ENCODE data around the gene NHS. TPM values are rescaled to one million over a fixed set of nuclear protein-coding genes. Genes with fewer than 3 reads are reported as not detected.

The NHS gene
- total RNA-seq, 1 donor from 2014 or later: 14.9 TPM

- TF ChIP-seq, protein P1, sequence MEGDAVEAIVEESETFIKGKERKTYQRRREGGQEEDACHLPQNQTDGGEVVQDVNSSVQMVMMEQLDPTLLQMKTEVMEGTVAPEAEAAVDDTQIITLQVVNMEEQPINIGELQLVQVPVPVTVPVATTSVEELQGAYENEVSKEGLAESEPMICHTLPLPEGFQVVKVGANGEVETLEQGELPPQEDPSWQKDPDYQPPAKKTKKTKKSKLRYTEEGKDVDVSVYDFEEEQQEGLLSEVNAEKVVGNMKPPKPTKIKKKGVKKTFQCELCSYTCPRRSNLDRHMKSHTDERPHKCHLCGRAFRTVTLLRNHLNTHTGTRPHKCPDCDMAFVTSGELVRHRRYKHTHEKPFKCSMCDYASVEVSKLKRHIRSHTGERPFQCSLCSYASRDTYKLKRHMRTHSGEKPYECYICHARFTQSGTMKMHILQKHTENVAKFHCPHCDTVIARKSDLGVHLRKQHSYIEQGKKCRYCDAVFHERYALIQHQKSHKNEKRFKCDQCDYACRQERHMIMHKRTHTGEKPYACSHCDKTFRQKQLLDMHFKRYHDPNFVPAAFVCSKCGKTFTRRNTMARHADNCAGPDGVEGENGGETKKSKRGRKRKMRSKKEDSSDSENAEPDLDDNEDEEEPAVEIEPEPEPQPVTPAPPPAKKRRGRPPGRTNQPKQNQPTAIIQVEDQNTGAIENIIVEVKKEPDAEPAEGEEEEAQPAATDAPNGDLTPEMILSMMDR (IDR thresholded peaks at IDR 0.05): peak; percentile 56
- no peak for DNase-seq (ENCODE audit: low spot score)
Observed at GRCh38 chrX:17697191-17697590, 322.2 kb downstream of the NHS start.

GRCh38 chrX:17700976-17701375 lies 326.0 kb downstream of the NHS start:
- no peak for DNase-seq (ENCODE audit: low spot score)
- H3K9me3 Mint-ChIP-seq (ENCODE audit: low read depth): no peaks in the 10 kb centered on the region

More at GRCh38 chrX:17697191-17697590, 322.2 kb downstream of the NHS start:
- H3K36me3 Mint-ChIP-seq (ENCODE audit: low read depth): peaks cover 15% of the 10 kb centered on the region
- no peak overlapping the region for H3K27ac Mint-ChIP-seq (ENCODE audit: unreplicated experiment)
- H3K27me3 Mint-ChIP-seq (ENCODE audit: low read depth): no peaks in the 10 kb centered on the region
- no peak overlapping the region for H3K4me3 Mint-ChIP-seq (ENCODE audit: unreplicated experiment)
- no peaks in the 10 kb centered on the region for H3K4me1 Mint-ChIP-seq (ENCODE audit: low read depth)
- no peaks in the 10 kb centered on the region for H3K9me3 Mint-ChIP-seq (ENCODE audit: low read depth)

GRCh38 chrX:17703201-17703600 lies 328.2 kb downstream of the NHS start:
- TF ChIP-seq, protein P1 (IDR thresholded peaks at IDR 0.05): no peak
- H3K27ac Mint-ChIP-seq (ENCODE audit: unreplicated experiment): no peak overlapping the region
- H3K4me3 Mint-ChIP-seq (ENCODE audit: unreplicated experiment): no peak overlapping the region
- peaks cover 4% of the 10 kb centered on the region for H3K4me1 Mint-ChIP-seq (ENCODE audit: low read depth)
- DNase-seq (ENCODE audit: low spot score): no peak
- H3K36me3 Mint-ChIP-seq (ENCODE audit: low read depth): peaks cover 14% of the 10 kb centered on the region
- H3K9me3 Mint-ChIP-seq (ENCODE audit: low read depth): no peaks in the 10 kb centered on the region
- no peaks in the 10 kb centered on the region for H3K27me3 Mint-ChIP-seq (ENCODE audit: low read depth)

More at GRCh38 chrX:17700976-17701375, 326.0 kb downstream of the NHS start:
- no peaks in the 10 kb centered on the region for H3K4me1 Mint-ChIP-seq (ENCODE audit: low read depth)
- TF ChIP-seq, protein P1 (IDR thresholded peaks at IDR 0.05): no peak
- H3K27me3 Mint-ChIP-seq (ENCODE audit: low read depth): no peaks in the 10 kb centered on the region
- no peak overlapping the region for H3K4me3 Mint-ChIP-seq (ENCODE audit: unreplicated experiment)
- peaks cover 16% of the 10 kb centered on the region for H3K36me3 Mint-ChIP-seq (ENCODE audit: low read depth)
- no peak overlapping the region for H3K27ac Mint-ChIP-seq (ENCODE audit: unreplicated experiment)

GRCh38 chrX:17705211-17705610 lies 330.2 kb downstream of the NHS start:
- TF ChIP-seq, protein P1 (IDR thresholded peaks at IDR 0.05): no peak
- H3K27me3 Mint-ChIP-seq (ENCODE audit: low read depth): no peaks in the 10 kb centered on the region
- H3K4me1 Mint-ChIP-seq (ENCODE audit: low read depth): peaks cover 4% of the 10 kb centered on the region
- no peak overlapping the region for H3K27ac Mint-ChIP-seq (ENCODE audit: unreplicated experiment)
- H3K9me3 Mint-ChIP-seq (ENCODE audit: low read depth): no peaks in the 10 kb centered on the region
- DNase-seq (ENCODE audit: low spot score): no peak
- H3K4me3 Mint-ChIP-seq (ENCODE audit: unreplicated experiment): no peak overlapping the region
- H3K36me3 Mint-ChIP-seq (ENCODE audit: low read depth): peaks cover 11% of the 10 kb centered on the region

- TF ChIP-seq, protein P1 (IDR thresholded peaks at IDR 0.05): no peak
- DNase-seq (ENCODE audit: low spot score): no peak
- H3K4me3 Mint-ChIP-seq (ENCODE audit: unreplicated experiment): no peak overlapping the region
Observed at GRCh38 chrX:17706676-17707075, 331.7 kb downstream of the NHS start.

More at GRCh38 chrX:17706676-17707075, 331.7 kb downstream of the NHS start:
- Mint-ChIP-seq H3K27me3 (ENCODE audit: low read depth) (no peaks in the 10 kb centered on the region), H3K36me3 (ENCODE audit: low read depth) (peaks cover 9% of the 10 kb centered on the region), H3K27ac (ENCODE audit: unreplicated experiment) (no peak overlapping the region), H3K4me1 (ENCODE audit: low read depth) (peaks cover 4% of the 10 kb centered on the region), H3K9me3 (ENCODE audit: low read depth) (no peaks in the 10 kb centered on the region)
